Measurements from ENCODE around the gene FAM53A.

DNA sequence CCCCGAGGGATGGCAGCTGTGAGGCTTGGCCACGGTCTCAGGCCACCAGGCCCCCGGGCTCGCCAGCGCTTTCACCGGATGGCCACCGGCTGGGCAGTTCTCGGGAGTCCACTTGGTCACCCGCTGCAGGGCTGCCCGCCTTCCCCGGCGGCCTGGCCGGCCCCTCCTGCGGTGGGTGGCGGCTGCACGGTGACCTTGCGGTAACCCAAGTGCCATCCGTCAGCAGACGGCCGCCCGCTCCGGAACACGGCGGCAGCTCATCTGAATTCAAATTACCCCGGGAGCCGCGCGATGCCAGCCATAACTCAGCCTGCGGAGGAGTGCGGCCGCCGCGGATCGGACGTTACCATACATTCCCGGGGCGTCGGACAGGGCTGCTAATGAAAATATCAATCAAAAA lies 60.7 kb downstream of the FAM53A start:
- no peak for TF ChIP-seq EZH2 (IDR thresholded peaks at IDR 0.05; ENCODE audit: borderline replicate concordance, low read depth, low read length, poor library complexity, severe bottlenecking)
- TF ChIP-seq, protein P1, sequence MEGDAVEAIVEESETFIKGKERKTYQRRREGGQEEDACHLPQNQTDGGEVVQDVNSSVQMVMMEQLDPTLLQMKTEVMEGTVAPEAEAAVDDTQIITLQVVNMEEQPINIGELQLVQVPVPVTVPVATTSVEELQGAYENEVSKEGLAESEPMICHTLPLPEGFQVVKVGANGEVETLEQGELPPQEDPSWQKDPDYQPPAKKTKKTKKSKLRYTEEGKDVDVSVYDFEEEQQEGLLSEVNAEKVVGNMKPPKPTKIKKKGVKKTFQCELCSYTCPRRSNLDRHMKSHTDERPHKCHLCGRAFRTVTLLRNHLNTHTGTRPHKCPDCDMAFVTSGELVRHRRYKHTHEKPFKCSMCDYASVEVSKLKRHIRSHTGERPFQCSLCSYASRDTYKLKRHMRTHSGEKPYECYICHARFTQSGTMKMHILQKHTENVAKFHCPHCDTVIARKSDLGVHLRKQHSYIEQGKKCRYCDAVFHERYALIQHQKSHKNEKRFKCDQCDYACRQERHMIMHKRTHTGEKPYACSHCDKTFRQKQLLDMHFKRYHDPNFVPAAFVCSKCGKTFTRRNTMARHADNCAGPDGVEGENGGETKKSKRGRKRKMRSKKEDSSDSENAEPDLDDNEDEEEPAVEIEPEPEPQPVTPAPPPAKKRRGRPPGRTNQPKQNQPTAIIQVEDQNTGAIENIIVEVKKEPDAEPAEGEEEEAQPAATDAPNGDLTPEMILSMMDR (conservative IDR thresholded peaks at IDR 0.05; ENCODE audit: low read depth, low read length), result no peak
